ENCODE measurements around the gene TAP2. TPM values are rescaled to one million over a fixed set of nuclear protein-coding genes. Genes with fewer than 3 reads are reported as not detected.

The TAP2 gene
- polyA plus RNA-seq, 2 of the 4 experiments (the other 2 are of a cell fraction), result 11.4 to 15.9 TPM

Other genes with a start within 250 kb of the TAP2 start
- not detected in 2 replicates for gene HLA-DRB1, start 248.9 kb downstream of the TAP2 start, polyA plus RNA-seq (2011; rRNA removed)
- not detected in 3 replicates for gene HLA-DRB1, start 248.9 kb downstream of the TAP2 start, polyA plus RNA-seq (2017; fragmentation: RNase III; extraction: RNeasy Plus Mini Kit Qiagen cat#74134 plus additional on column Dnase treatment)
- gene HLA-DQA1, start 201.3 kb downstream of the TAP2 start, polyA plus RNA-seq (2011; rRNA removed), result not detected in 2 replicates
- not detected in 3 replicates for gene HLA-DQA1, start 201.3 kb downstream of the TAP2 start, polyA plus RNA-seq (2017; fragmentation: RNase III; extraction: RNeasy Plus Mini Kit Qiagen cat#74134 plus additional on column Dnase treatment)
- not detected in 2 replicates for gene HLA-DQB1, start 172.1 kb downstream of the TAP2 start, polyA plus RNA-seq (2011; rRNA removed)
- gene HLA-DQB1, start 172.1 kb downstream of the TAP2 start, polyA plus RNA-seq (2017; fragmentation: RNase III; extraction: RNeasy Plus Mini Kit Qiagen cat#74134 plus additional on column Dnase treatment), result not detected in 3 replicates
- not detected in 2 replicates for gene HLA-DQA2, start 97.3 kb downstream of the TAP2 start, polyA plus RNA-seq (2011; rRNA removed)
- gene HLA-DQA2, start 97.3 kb downstream of the TAP2 start, polyA plus RNA-seq (2017; fragmentation: RNase III; extraction: RNeasy Plus Mini Kit Qiagen cat#74134 plus additional on column Dnase treatment), result not detected in 3 replicates
- gene HLA-DQB2, start 75.2 kb downstream of the TAP2 start, polyA plus RNA-seq (2011; rRNA removed), result not detected in 2 replicates
- gene HLA-DQB2, start 75.2 kb downstream of the TAP2 start, polyA plus RNA-seq (2017; fragmentation: RNase III; extraction: RNeasy Plus Mini Kit Qiagen cat#74134 plus additional on column Dnase treatment), result not detected in 3 replicates
- 0.10 and 0.11 TPM in 2 replicates for gene HLA-DOB, start 21.7 kb downstream of the TAP2 start, polyA plus RNA-seq (2011; rRNA removed)
- 0.07 to 0.12 TPM (median 0.08 TPM) in 3 replicates for gene HLA-DOB, start 21.7 kb downstream of the TAP2 start, polyA plus RNA-seq (2017; fragmentation: RNase III; extraction: RNeasy Plus Mini Kit Qiagen cat#74134 plus additional on column Dnase treatment)
- gene PSMB8, start 5.3 kb upstream of the TAP2 start, polyA plus RNA-seq (2011; rRNA removed), result 18.7 and 20.2 TPM in 2 replicates
- 14.6 to 16.6 TPM (median 15.9 TPM) in 3 replicates for gene PSMB8, start 5.3 kb upstream of the TAP2 start, polyA plus RNA-seq (2017; fragmentation: RNase III; extraction: RNeasy Plus Mini Kit Qiagen cat#74134 plus additional on column Dnase treatment)
- gene TAP1, start 15.0 kb upstream of the TAP2 start, polyA plus RNA-seq (2011; rRNA removed), result 21.2 and 28.2 TPM in 2 replicates
- gene TAP1, start 15.0 kb upstream of the TAP2 start, polyA plus RNA-seq (2017; fragmentation: RNase III; extraction: RNeasy Plus Mini Kit Qiagen cat#74134 plus additional on column Dnase treatment), result 19.0 to 25.8 TPM (median 21.4 TPM) in 3 replicates
- 11.7 and 12.5 TPM in 2 replicates for gene PSMB9, start 15.5 kb upstream of the TAP2 start, polyA plus RNA-seq (2011; rRNA removed)
- 9.2 to 18.9 TPM (median 12.0 TPM) in 3 replicates for gene PSMB9, start 15.5 kb upstream of the TAP2 start, polyA plus RNA-seq (2017; fragmentation: RNase III; extraction: RNeasy Plus Mini Kit Qiagen cat#74134 plus additional on column Dnase treatment)
- 14.3 and 21.6 TPM in 2 replicates for gene HLA-DMB, start 102.3 kb upstream of the TAP2 start, polyA plus RNA-seq (2011; rRNA removed)
- gene HLA-DMB, start 102.3 kb upstream of the TAP2 start, polyA plus RNA-seq (2017; fragmentation: RNase III; extraction: RNeasy Plus Mini Kit Qiagen cat#74134 plus additional on column Dnase treatment), result 2.1 to 3.7 TPM (median 3.0 TPM) in 3 replicates
- 5.6 and 7.0 TPM in 2 replicates for gene HLA-DMA, start 114.4 kb upstream of the TAP2 start, polyA plus RNA-seq (2011; rRNA removed)
- gene HLA-DMA, start 114.4 kb upstream of the TAP2 start, polyA plus RNA-seq (2017; fragmentation: RNase III; extraction: RNeasy Plus Mini Kit Qiagen cat#74134 plus additional on column Dnase treatment), result 2.5 to 2.8 TPM (median 2.5 TPM) in 3 replicates
- 136 and 153 TPM in 2 replicates for gene BRD2, start 129.9 kb upstream of the TAP2 start, polyA plus RNA-seq (2011; rRNA removed)
- gene BRD2, start 129.9 kb upstream of the TAP2 start, polyA plus RNA-seq (2017; fragmentation: RNase III; extraction: RNeasy Plus Mini Kit Qiagen cat#74134 plus additional on column Dnase treatment), result 92.1 to 93.6 TPM (median 92.5 TPM) in 3 replicates
- gene HLA-DOA, start 170.9 kb upstream of the TAP2 start, polyA plus RNA-seq (2011; rRNA removed), result 0.25 and 0.27 TPM in 2 replicates
- gene HLA-DOA, start 170.9 kb upstream of the TAP2 start, polyA plus RNA-seq (2017; fragmentation: RNase III; extraction: RNeasy Plus Mini Kit Qiagen cat#74134 plus additional on column Dnase treatment), result 0.03 TPM in 1 of 3 replicates, not detected in the others
- not detected in 2 replicates for gene HLA-DPA1, start 234.9 kb upstream of the TAP2 start, polyA plus RNA-seq (2011; rRNA removed)
- 0.09 TPM in 1 of 3 replicates, not detected in the others for gene HLA-DPA1, start 234.9 kb upstream of the TAP2 start, polyA plus RNA-seq (2017; fragmentation: RNase III; extraction: RNeasy Plus Mini Kit Qiagen cat#74134 plus additional on column Dnase treatment)
- gene HLA-DPB1, start 237.3 kb upstream of the TAP2 start, polyA plus RNA-seq (2011; rRNA removed), result not detected in 2 replicates
- gene HLA-DPB1, start 237.3 kb upstream of the TAP2 start, polyA plus RNA-seq (2017; fragmentation: RNase III; extraction: RNeasy Plus Mini Kit Qiagen cat#74134 plus additional on column Dnase treatment), result not detected in 3 replicates